Activated CD8-positive, alpha-beta memory T cell treated with anti-CD3 and anti-CD28 coated beads, Interleukin-2, amount 10 ng/mL, durations not matched to agents 7 days and 5 days (primary cell): ENCODE results near the gene IGF1R. TPM values are rescaled to one million over a fixed set of nuclear protein-coding genes. Genes with fewer than 3 reads are reported as not detected.

Experiments used
- ATAC-seq: fragments of 150-1000 bp; cut with Tn5 transposase; one replicate; pipeline ENCODE4 v1.10.0; 2021; ENCODE audit warnings: moderate library complexity
- CTCF ChIA-PET: fragments of 350-600 bp; sonication (Branson Sonifier 250); formaldehyde crosslinking; loops from one replicate; lab custom pipeline; 2021; ENCODE audit warnings: antibody characterized with exemption; lab: Charles Lee
- DNase-seq: peaks from one replicate; pipeline ENCODE4 v3.0.0-alpha.2; 2020
- H3K27ac Mint-ChIP-seq: one replicate; pipeline ENCODE4 v1.8.0; 2021; ENCODE audit warnings: mild to moderate bottlenecking, mixed read lengths
- H3K27me3 Mint-ChIP-seq: one replicate; pipeline ENCODE4 v1.8.0; 2021; ENCODE audit warnings: mixed read lengths
- H3K36me3 Mint-ChIP-seq: one replicate; pipeline ENCODE4 v1.8.0; 2021; ENCODE audit warnings: mild to moderate bottlenecking, mixed read lengths
- H3K4me1 Mint-ChIP-seq: one replicate; pipeline ENCODE4 v1.8.0; 2021; ENCODE audit warnings: mixed read lengths
- H3K4me3 Mint-ChIP-seq: one replicate; pipeline ENCODE4 v1.8.0; 2021; ENCODE audit warnings: mild to moderate bottlenecking, moderate library complexity, mixed read lengths
- H3K9me3 Mint-ChIP-seq: one replicate; pipeline ENCODE4 v1.8.0; 2022; ENCODE audit warnings: low read depth, mixed read lengths
- total RNA-seq, 2 experiments: library from RNA; stranded (reverse); gene quantifications; one replicate each; pipeline ENCODE4 v1.2.3, GENCODE V29; 2021

Gene IGF1R
- total RNA-seq, 2 experiments from 2014 or later = 6.2 to 7.0 TPM

GRCh38 chr15:98792117-98792516 is 143.8 kb downstream of the IGF1R start:
- H3K4me1 Mint-ChIP-seq = peaks cover 2% of the 10 kb centered on the region
- ATAC-seq (no peak), DNase-seq (no peak)
- H3K36me3 Mint-ChIP-seq = no peaks in the 10 kb centered on the region
- CTCF ChIA-PET = interaction anchor here (1.0 to 1.1 kb wide), 2 partner anchors 12 to 90 kb away, joined by 5 read pairs; no protein-coding TSS in a partner anchor
- H3K27ac Mint-ChIP-seq = no peak overlapping the region
- no peaks in the 10 kb centered on the region for H3K9me3 Mint-ChIP-seq
- no peaks in the 10 kb centered on the region for H3K27me3 Mint-ChIP-seq
- H3K4me3 Mint-ChIP-seq = no peak overlapping the region

DNA sequence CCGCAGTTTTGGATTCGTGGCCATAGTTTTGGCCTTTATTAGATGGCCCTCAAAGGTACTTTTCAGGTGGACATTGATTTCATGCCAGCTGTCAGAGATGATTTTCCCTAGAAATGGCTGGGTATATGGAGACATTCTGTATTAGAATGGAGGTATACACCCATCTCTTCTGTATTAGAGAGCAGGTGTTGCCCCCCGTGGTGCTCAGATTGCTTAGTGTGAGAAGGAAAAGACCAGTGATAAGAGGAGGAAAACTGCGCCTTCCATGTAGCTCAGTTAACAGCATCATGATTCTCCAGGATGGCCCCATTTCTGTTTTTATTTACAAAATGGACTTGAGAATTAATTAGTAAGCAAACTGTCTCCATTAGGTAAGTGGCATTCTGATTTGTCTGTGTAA is 145.9 kb downstream of the IGF1R start:
- CTCF ChIA-PET = interaction anchor here (1.1 kb wide), 2 partner anchors 12 to 15 kb away, joined by 3 read pairs; no protein-coding TSS in a partner anchor
- H3K36me3 Mint-ChIP-seq = no peaks in the 10 kb centered on the region
- DNase-seq (no peak), ATAC-seq (no peak)
- H3K9me3 Mint-ChIP-seq = no peaks in the 10 kb centered on the region
- no peaks in the 10 kb centered on the region for H3K27me3 Mint-ChIP-seq
- H3K27ac Mint-ChIP-seq = no peak overlapping the region
- no peak overlapping the region for H3K4me3 Mint-ChIP-seq
- H3K4me1 Mint-ChIP-seq = peaks cover 2% of the 10 kb centered on the region

DNA sequence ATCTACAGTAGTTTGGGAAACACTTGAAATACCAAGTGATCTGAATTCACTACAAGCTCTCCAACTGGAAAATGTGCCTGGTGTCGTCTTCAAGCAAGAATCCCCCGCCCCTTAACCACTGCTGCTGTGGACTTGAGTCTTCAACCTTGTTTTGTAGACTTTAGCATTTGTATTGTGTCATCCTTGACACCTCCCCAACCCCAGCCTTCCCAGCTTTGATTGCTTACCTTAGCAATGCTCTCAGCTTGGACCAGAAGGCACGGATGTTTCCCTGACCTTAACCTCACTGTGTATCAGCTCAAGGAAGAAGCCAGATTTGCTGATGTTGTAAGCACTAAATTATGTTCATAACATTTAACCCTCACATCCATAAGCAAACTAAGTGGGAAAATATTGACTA is 146.4 kb downstream of the IGF1R start:
- Mint-ChIP-seq H3K9me3 (no peaks in the 10 kb centered on the region), H3K27ac (no peak overlapping the region), H3K4me3 (no peak overlapping the region), H3K27me3 (no peaks in the 10 kb centered on the region), H3K4me1 (peaks cover 2% of the 10 kb centered on the region), H3K36me3 (no peaks in the 10 kb centered on the region)
- CTCF ChIA-PET = interaction anchor here (1.1 kb wide), 2 partner anchors 12 to 15 kb away, joined by 3 read pairs; no protein-coding TSS in a partner anchor
- no peak for ATAC-seq
- no peak for DNase-seq

GRCh38 chr15:98795980-98796379 is 147.6 kb downstream of the IGF1R start:
- DNase-seq (no peak), ATAC-seq (no peak)
- Mint-ChIP-seq H3K27me3 (no peaks in the 10 kb centered on the region), H3K4me3 (no peak overlapping the region), H3K9me3 (no peaks in the 10 kb centered on the region), H3K27ac (no peak overlapping the region), H3K4me1 (peaks cover 2% of the 10 kb centered on the region), H3K36me3 (no peaks in the 10 kb centered on the region)
- CTCF ChIA-PET = no interaction called here

- no peaks in the 10 kb centered on the region for H3K36me3 Mint-ChIP-seq
- H3K27me3 Mint-ChIP-seq = no peaks in the 10 kb centered on the region
- no peak for DNase-seq
- CTCF ChIA-PET = no interaction called here
- no peak overlapping the region for H3K4me3 Mint-ChIP-seq
- H3K4me1 Mint-ChIP-seq = peaks cover 5% of the 10 kb centered on the region
- H3K27ac Mint-ChIP-seq = no peak overlapping the region
- H3K9me3 Mint-ChIP-seq = no peaks in the 10 kb centered on the region
- no peak for ATAC-seq
These were observed 148.5 kb downstream of the IGF1R start for GRCh38 chr15:98796685-98797357.

GRCh38 chr15:98798375-98798893 is 150.1 kb downstream of the IGF1R start:
- Mint-ChIP-seq H3K9me3 (no peaks in the 10 kb centered on the region), H3K36me3 (no peaks in the 10 kb centered on the region), H3K4me3 (no peak overlapping the region), H3K27me3 (no peaks in the 10 kb centered on the region), H3K27ac (no peak overlapping the region), H3K4me1 (peaks cover 5% of the 10 kb centered on the region)
- ATAC-seq (no peak), DNase-seq (no peak)
- CTCF ChIA-PET = no interaction called here

DNA sequence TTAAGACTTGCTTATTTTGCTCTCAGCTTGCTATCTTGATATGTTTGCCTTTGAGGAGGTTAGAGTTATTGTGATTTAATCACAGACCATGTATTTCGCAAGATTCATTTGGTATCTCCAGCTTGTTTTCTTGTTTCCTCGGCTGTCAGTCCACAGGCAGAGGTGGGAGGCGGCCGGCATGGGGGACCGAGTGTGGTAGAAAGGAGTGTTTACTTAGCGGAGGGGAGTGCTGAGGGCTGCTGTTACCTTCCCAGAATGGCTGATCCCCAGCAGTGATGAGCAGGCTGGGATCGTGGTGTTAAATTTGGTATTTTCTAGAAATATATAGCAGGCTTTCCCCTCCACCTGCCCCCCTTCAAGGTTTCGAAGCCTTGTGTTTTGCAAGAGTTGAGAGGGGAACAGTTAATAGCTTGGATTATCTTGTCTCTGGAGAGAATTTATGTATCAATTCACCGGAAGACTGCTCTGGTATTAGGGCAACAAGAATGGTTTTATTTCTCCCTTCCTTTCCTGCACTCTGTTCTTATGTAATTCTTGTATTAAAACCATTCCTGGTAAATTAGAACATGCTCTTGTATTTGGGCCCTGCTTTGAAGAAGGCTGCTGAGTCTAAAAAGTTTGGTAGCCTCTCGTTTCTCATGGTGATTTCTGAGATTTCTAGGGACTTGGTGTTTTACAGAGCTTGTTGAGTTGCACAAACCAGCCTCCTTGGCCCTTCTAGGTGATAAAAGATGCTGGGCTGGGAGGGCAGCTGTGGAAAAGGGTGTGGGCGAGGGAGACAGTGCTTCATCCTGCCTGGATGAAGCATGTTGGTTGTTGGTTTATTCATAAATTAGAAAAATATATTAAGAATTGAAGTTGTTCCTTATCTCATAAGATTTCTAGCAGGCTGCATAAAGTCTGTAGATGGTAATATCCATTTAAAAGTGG is 151.4 kb downstream of the IGF1R start:
- no peak overlapping the region for H3K4me3 Mint-ChIP-seq
- ATAC-seq (no peak), DNase-seq (no peak)
- H3K4me1 Mint-ChIP-seq = peaks cover 5% of the 10 kb centered on the region
- H3K27ac Mint-ChIP-seq = no peak overlapping the region
- H3K27me3 Mint-ChIP-seq = no peaks in the 10 kb centered on the region
- CTCF ChIA-PET = no interaction called here
- no peaks in the 10 kb centered on the region for H3K9me3 Mint-ChIP-seq
- H3K36me3 Mint-ChIP-seq = no peaks in the 10 kb centered on the region

DNA sequence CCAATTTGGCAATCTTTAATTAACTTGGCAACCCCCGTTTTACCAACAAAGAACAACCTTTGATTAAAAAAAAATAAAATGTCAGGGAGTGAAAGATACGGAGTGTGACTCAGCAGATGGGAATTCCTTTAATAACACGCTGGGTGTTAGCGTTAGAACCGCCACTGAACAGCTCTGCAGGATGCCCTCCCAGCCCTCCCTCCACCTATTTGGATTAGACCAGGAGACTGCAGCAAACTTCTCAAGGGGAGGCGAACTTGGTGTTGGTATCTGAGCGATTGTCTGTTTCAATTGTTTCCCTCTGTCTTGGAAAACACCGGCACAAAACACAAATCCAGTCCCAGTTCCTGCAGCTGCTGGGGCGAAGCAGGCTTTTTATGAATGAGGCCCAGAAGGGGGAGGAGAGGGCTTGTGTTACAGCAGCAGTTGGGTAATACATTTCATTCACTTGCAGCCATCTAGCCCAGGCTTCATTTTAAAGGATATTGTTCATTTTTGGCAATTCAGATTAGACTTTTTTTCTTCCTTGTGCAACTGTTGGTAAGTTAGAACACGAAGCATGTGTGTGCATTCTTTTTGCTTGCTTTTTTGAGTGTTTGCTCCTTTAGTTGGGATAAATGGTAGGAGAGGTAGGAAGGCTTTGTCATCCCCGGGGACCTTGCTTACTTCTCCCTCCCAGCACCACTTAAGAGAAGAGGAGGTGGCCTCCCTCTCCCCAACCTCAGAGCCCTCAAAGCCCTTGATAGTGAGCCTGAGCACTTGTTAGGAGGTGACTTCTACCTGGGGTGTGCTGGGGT is 152.3 kb downstream of the IGF1R start:
- Mint-ChIP-seq H3K4me1 (peaks cover 5% of the 10 kb centered on the region), H3K4me3 (no peak overlapping the region), H3K27me3 (no peaks in the 10 kb centered on the region), H3K27ac (no peak overlapping the region), H3K9me3 (no peaks in the 10 kb centered on the region), H3K36me3 (no peaks in the 10 kb centered on the region)
- DNase-seq (no peak), ATAC-seq (no peak)
- CTCF ChIA-PET = no interaction called here

DNA sequence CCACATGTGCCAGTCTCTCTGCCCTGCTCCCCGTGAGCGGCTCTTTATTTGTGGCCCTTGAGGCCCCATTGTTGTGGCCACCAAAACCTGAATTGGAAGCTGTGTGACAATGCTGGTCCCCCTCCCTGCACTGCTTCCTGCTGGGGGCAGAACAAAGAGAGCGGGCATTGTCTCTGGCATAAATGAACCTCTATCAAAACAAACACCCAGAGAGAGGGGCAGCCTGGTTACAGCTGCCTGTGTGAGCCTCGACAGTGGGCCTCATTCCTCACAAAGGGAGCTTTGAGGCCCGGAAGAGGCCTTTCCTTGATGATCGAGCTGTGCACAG is 152.9 kb downstream of the IGF1R start:
- Mint-ChIP-seq H3K27ac (no peak overlapping the region), H3K36me3 (no peaks in the 10 kb centered on the region), H3K27me3 (no peaks in the 10 kb centered on the region), H3K4me1 (peaks cover 5% of the 10 kb centered on the region), H3K9me3 (no peaks in the 10 kb centered on the region), H3K4me3 (no peak overlapping the region)
- CTCF ChIA-PET = no interaction called here
- ATAC-seq = no peak
- DNase-seq = no peak

DNA sequence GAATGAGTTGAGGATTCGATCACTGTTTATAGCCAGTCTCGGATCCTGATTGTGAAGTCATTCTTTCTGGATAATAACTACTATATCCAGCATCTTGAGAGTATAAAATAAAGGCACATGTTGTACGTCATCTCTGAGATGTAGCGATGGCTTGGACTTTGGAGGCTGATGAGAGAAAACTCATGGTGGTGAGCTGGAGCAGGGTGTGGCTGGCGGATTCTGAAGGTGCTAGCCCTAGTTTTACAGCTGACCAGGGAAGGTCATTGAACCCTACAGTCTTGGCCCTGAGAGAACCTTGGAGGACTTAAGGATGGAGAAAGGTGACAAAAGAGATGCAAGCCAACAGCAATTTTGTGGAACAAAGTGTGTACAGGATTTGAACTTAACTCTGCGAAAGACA is 153.8 kb downstream of the IGF1R start:
- DNase-seq (no peak), ATAC-seq (no peak)
- Mint-ChIP-seq H3K27ac (no peak overlapping the region), H3K4me1 (peaks cover 5% of the 10 kb centered on the region), H3K27me3 (no peaks in the 10 kb centered on the region), H3K36me3 (no peaks in the 10 kb centered on the region), H3K4me3 (no peak overlapping the region), H3K9me3 (no peaks in the 10 kb centered on the region)
- CTCF ChIA-PET = no interaction called here

DNA sequence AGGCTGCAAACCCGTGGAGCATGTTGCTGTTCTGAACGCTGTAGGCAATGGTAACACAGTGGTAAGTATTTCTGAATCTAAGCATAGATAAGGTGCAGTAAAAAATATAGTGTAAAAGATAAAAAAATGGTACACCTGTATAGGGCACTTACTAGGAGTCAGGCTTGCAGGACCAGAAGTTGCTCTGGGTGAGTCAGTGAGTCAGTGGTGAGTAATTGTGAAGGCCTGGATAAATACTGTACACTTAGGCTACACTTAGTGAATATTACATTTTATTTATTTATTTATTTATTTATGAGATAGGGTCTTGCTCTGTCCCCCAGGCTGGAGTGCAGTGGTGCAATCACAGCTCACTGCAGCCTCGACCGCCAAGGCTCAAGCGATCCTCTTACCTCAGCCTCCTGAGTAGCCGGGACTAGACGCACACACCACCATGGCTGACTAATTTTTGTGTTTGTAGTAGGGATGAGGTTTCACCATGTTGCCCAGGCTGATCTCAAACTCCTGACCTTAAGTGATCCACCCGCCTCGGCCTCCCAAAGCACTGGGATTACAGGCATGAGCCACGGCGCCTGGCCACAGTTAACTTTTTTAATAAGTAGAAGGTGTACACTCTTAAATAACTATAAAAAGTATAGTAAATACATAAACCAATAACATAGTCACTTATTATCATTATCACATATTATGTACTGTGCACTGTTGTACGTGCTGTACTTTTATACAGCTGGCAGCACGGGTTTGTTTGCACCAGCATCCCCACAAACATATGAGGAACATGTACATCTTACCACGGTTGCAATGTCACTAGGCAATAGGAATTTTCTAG is 155.1 kb downstream of the IGF1R start:
- Mint-ChIP-seq H3K4me3 (no peak overlapping the region), H3K27ac (no peak overlapping the region), H3K4me1 (peaks cover 5% of the 10 kb centered on the region), H3K27me3 (no peaks in the 10 kb centered on the region), H3K9me3 (no peaks in the 10 kb centered on the region), H3K36me3 (no peaks in the 10 kb centered on the region)
- no peak for ATAC-seq
- CTCF ChIA-PET = no interaction called here
- no peak for DNase-seq

DNA sequence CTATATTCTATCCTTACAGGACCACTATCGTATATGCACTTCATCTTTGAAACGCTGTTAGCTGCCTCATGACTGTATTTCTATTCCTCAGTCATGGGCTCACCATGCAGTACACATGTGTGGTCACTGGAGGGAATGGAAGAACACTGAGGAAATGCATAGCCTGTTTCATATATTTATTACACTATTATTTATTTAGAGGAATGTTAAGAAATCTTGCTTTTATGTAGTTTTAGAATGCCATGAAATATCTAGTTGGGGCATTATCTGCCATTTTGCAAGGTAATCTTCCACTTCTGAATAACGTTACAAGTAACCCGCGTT is 155.7 kb downstream of the IGF1R start:
- Mint-ChIP-seq H3K4me3 (no peak overlapping the region), H3K9me3 (no peaks in the 10 kb centered on the region), H3K36me3 (no peaks in the 10 kb centered on the region), H3K4me1 (peaks cover 5% of the 10 kb centered on the region), H3K27ac (no peak overlapping the region), H3K27me3 (no peaks in the 10 kb centered on the region)
- CTCF ChIA-PET = no interaction called here
- ATAC-seq (no peak), DNase-seq (no peak)
